Testis (tissue), 2 donors: ENCODE results near the gene NOTCH1.

ENCODE experiments used
- CTCF ChIP-seq, 3 experiments: fragments of 450-650 bp in 2 of 3; fragments of 200-600 bp in 1 of 3; sonication (generic) in 1 of 3; IDR thresholded peaks; one replicate each; pipeline ENCODE4 v1.5.1; 2016 to 2019; ENCODE audit warnings: antibody characterized with exemption in 3 of 3, mild to moderate bottlenecking in 2 of 3, moderate library complexity in 1 of 3
- POLR2A ChIP-seq: fragments of 450-650 bp; IDR thresholded peaks from one replicate; pipeline ENCODE4 v1.6.1; 2017; ENCODE audit warnings: antibody characterized with exemption, mild to moderate bottlenecking, moderate library complexity

- TF ChIP-seq CTCF (IDR thresholded peaks at IDR 0.05) (no peak), POLR2A (no peak)
These were observed 71.7 kb downstream of the NOTCH1 start for GRCh38 chr9:136474021-136474640.
